ENCODE measurements around the gene CFAP45.

GRCh38 chr1:159827102-159827490 lies 72.9 kb downstream of the CFAP45 start:
- TF ChIP-seq CTCF (IDR thresholded peaks at IDR 0.05; ENCODE audit: poor library complexity) (no peak), EZH2 (IDR thresholded peaks at IDR 0.05; ENCODE audit: borderline replicate concordance) (no peak), EZH2phosphoT487 (IDR thresholded peaks at IDR 0.05; ENCODE audit: low read depth, severe bottlenecking, unreplicated experiment) (no peak)
